HepG2 (cell line): ENCODE measurements around the gene CD7. TPM values are rescaled to one million over a fixed set of nuclear protein-coding genes. Genes with fewer than 3 reads are reported as not detected.

Experiments used
- ARHGAP35 ChIP-seq: sonication (generic); formaldehyde crosslinking; IDR thresholded peaks from 2 replicates; pipeline ENCODE4 v1.9.0; 2022; ENCODE audit warnings: mild to moderate bottlenecking, inconsistent platforms, moderate library complexity, missing genetic modification reagents, borderline replicate concordance
- EEA1 ChIP-seq: sonication (generic); formaldehyde crosslinking; IDR thresholded peaks from 2 replicates; pipeline ENCODE4 v1.5.1; 2020; ENCODE audit warnings: mild to moderate bottlenecking, missing genetic modification reagents, borderline replicate concordance
- HDAC1 ChIP-seq: sonication (generic); formaldehyde crosslinking; IDR thresholded peaks from 2 replicates; pipeline ENCODE4 v1.5.1; 2020; ENCODE audit warnings: mild to moderate bottlenecking, missing genetic modification reagents
- MEF2D ChIP-seq: sonication (generic); formaldehyde crosslinking; IDR thresholded peaks from 2 replicates; pipeline ENCODE4 v1.5.1; 2020; ENCODE audit warnings: mild to moderate bottlenecking, missing genetic modification reagents
- SAFB2 ChIP-seq: sonication (generic); formaldehyde crosslinking; IDR thresholded peaks from 2 replicates; pipeline ENCODE4 v1.5.1; 2020; ENCODE audit warnings: missing genetic modification reagents, low read depth, mild to moderate bottlenecking, borderline replicate concordance
- SRY ChIP-seq: sonication (generic); formaldehyde crosslinking; IDR thresholded peaks from 2 replicates; pipeline ENCODE4 v1.8.0; 2022; ENCODE audit warnings: mild to moderate bottlenecking, missing genetic modification reagents
- ZNF567 ChIP-seq: sonication (generic); formaldehyde crosslinking; IDR thresholded peaks from 2 replicates; pipeline ENCODE4 v1.8.1; 2023; ENCODE audit warnings: mild to moderate bottlenecking, missing genetic modification reagents, borderline replicate concordance
- ZNF790 ChIP-seq: sonication (generic); formaldehyde crosslinking; IDR thresholded peaks from 2 replicates; pipeline ENCODE4 v1.8.0; 2022; ENCODE audit warnings: missing genetic modification reagents, mild to moderate bottlenecking, borderline replicate concordance
- ZSCAN20 ChIP-seq: sonication (generic); formaldehyde crosslinking; IDR thresholded peaks from 2 replicates; pipeline ENCODE4 v1.4.0; 2020; ENCODE audit warnings: missing genetic modification reagents, mild to moderate bottlenecking, borderline replicate concordance
- polyA plus RNA-seq, 8 experiments: library from polyadenylated mRNA; depleted of rRNA in 3 of 8; stranded (reverse) in 7 of 8; unstranded in 1 of 8; fragments of >200 nt; fragmentation: Illumina TruSeq in 4 of 8; extraction: Trizol in 4 of 8; gene quantifications; 2 replicates each; pipeline versions ENCODE4 v1.2.1 to v1.2.3, GENCODE V29; 2011 to 2016; ENCODE audit warnings: low read depth in 4 of 8, missing spikeins in 1 of 8, mixed read lengths in 1 of 8; ENCODE audit not compliant: insufficient read depth in 1 of 8
- total RNA-seq, 5 experiments: library from RNA; depleted of rRNA; stranded (reverse); fragments of >200 nt; fragmentation: Illumina TruSeq; extraction: Trizol; gene quantifications; 2 replicates each; pipeline ENCODE4 v1.2.3, GENCODE V29; 2016; ENCODE audit warnings: low read depth in 1 of 5
- TF ChIP-seq, protein P1 (sequence below): sonication (generic); formaldehyde crosslinking; IDR thresholded peaks from 2 replicates; pipeline ENCODE4 v1.4.0; 2020; ENCODE audit warnings: missing genetic modification reagents
- TF ChIP-seq, protein P2 (sequence below): sonication (generic); formaldehyde crosslinking; IDR thresholded peaks from 2 replicates; pipeline ENCODE4 v1.8.1; 2023; ENCODE audit warnings: mild to moderate bottlenecking, missing genetic modification reagents
- TF ChIP-seq, protein P3 (sequence below): fragments of 450-650 bp; IDR thresholded peaks from 2 replicates; pipeline ENCODE4 v1.6.1; 2017; ENCODE audit warnings: mild to moderate bottlenecking
- TF ChIP-seq, protein P4 (sequence below): sonication (generic); formaldehyde crosslinking; IDR thresholded peaks from 2 replicates; pipeline ENCODE4 v1.8.0; 2022; ENCODE audit warnings: missing genetic modification reagents, mild to moderate bottlenecking, moderate library complexity, borderline replicate concordance
- TF ChIP-seq, protein P5 (sequence below): sonication (generic); formaldehyde crosslinking; conservative IDR thresholded peaks from 2 replicates; pipeline ENCODE4 v1.4.0; 2020; ENCODE audit warnings: missing genetic modification reagents
- TF ChIP-seq, protein P6 (sequence below): sonication (generic); formaldehyde crosslinking; IDR thresholded peaks from 2 replicates; pipeline ENCODE4 v1.5.0; 2020; ENCODE audit warnings: mild to moderate bottlenecking, missing genetic modification reagents

CD7 gene
- total and polyA plus RNA-seq, 2 of the 13 experiments (the other 11 are each of a cell fraction or from before 2014, with no cell fraction given): 67.6 to 76.4 TPM

DNA sequence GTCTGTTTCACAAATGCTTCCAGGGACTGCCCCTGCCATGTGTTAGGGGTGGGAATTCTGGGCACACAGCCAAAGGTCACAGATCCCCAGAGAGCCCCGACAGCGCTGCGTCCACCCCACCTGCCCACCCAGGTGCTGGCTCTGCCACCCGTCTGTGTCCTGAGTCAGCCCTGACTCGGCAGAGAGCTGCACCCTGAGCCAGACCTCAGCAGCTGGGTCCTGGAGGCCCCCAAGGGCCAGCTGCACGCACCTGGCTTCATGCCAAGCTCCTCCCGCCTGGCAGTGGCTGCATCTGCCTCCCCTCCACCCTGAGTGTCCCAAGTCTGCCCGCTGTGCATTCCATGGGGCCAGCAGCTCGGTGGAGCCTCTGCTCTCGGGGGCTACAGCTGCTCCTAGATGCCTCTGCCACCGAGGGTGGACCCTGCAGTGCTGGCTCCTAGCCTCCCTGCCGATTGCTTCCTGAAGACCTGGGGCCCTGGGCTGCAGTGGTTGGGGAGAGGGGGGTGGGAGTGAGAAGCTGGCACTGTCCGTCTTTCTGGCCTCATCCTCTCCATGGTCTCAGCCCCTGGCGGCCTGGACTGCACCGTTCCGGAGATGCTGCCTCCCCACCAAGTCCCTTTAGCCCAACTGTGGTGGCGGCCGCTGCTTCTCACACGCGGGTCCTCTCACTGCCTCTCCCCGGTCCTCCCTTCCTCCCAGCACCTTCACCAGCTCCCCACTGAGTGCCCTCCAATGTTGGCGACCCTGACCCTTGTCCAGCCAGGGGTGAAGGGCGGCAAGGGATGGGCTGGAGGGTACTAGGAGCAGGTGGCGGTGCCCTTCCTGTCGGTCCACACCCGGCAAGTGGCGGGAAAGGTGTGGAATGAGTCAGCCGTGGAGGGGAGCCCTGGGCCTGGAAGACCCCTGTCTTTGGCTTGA, 13.2 kb upstream of the CD7 start (continued):
- TF ChIP-seq, protein P1, sequence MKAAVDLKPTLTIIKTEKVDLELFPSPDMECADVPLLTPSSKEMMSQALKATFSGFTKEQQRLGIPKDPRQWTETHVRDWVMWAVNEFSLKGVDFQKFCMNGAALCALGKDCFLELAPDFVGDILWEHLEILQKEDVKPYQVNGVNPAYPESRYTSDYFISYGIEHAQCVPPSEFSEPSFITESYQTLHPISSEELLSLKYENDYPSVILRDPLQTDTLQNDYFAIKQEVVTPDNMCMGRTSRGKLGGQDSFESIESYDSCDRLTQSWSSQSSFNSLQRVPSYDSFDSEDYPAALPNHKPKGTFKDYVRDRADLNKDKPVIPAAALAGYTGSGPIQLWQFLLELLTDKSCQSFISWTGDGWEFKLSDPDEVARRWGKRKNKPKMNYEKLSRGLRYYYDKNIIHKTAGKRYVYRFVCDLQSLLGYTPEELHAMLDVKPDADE (CRISPR knock-in tag): no peak
- TF ChIP-seq ZSCAN20 (CRISPR knock-in tag): no peak
- TF ChIP-seq, protein P2, sequence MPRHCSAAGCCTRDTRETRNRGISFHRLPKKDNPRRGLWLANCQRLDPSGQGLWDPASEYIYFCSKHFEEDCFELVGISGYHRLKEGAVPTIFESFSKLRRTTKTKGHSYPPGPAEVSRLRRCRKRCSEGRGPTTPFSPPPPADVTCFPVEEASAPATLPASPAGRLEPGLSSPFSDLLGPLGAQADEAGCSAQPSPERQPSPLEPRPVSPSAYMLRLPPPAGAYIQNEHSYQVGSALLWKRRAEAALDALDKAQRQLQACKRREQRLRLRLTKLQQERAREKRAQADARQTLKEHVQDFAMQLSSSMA (CRISPR knock-in tag): 0 out of 2 replicates have a peak, but pooled peaks have one; percentile 17
- TF ChIP-seq ARHGAP35 (CRISPR knock-in tag): peak; percentile 50; the same call in 1 of the 2 replicates
- no peak for TF ChIP-seq EEA1
- TF ChIP-seq, protein P3, sequence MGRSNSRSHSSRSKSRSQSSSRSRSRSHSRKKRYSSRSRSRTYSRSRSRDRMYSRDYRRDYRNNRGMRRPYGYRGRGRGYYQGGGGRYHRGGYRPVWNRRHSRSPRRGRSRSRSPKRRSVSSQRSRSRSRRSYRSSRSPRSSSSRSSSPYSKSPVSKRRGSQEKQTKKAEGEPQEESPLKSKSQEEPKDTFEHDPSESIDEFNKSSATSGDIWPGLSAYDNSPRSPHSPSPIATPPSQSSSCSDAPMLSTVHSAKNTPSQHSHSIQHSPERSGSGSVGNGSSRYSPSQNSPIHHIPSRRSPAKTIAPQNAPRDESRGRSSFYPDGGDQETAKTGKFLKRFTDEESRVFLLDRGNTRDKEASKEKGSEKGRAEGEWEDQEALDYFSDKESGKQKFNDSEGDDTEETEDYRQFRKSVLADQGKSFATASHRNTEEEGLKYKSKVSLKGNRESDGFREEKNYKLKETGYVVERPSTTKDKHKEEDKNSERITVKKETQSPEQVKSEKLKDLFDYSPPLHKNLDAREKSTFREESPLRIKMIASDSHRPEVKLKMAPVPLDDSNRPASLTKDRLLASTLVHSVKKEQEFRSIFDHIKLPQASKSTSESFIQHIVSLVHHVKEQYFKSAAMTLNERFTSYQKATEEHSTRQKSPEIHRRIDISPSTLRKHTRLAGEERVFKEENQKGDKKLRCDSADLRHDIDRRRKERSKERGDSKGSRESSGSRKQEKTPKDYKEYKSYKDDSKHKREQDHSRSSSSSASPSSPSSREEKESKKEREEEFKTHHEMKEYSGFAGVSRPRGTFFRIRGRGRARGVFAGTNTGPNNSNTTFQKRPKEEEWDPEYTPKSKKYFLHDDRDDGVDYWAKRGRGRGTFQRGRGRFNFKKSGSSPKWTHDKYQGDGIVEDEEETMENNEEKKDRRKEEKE: no peak
- TF ChIP-seq MEF2D (CRISPR knock-in tag): peak; percentile 95
- TF ChIP-seq, protein P4, sequence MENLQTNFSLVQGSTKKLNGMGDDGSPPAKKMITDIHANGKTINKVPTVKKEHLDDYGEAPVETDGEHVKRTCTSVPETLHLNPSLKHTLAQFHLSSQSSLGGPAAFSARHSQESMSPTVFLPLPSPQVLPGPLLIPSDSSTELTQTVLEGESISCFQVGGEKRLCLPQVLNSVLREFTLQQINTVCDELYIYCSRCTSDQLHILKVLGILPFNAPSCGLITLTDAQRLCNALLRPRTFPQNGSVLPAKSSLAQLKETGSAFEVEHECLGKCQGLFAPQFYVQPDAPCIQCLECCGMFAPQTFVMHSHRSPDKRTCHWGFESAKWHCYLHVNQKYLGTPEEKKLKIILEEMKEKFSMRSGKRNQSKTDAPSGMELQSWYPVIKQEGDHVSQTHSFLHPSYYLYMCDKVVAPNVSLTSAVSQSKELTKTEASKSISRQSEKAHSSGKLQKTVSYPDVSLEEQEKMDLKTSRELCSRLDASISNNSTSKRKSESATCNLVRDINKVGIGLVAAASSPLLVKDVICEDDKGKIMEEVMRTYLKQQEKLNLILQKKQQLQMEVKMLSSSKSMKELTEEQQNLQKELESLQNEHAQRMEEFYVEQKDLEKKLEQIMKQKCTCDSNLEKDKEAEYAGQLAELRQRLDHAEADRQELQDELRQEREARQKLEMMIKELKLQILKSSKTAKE: peak; percentile 70
- peak; percentile 88; the same call in 1 of the 2 replicates for TF ChIP-seq HDAC1 (CRISPR knock-in tag)
- TF ChIP-seq ZNF790 (CRISPR knock-in tag): no peak
- no peak; the same call in 1 of the 2 replicates for TF ChIP-seq ZNF567
- TF ChIP-seq SAFB2 (CRISPR knock-in tag): no peak
- TF ChIP-seq, protein P5, sequence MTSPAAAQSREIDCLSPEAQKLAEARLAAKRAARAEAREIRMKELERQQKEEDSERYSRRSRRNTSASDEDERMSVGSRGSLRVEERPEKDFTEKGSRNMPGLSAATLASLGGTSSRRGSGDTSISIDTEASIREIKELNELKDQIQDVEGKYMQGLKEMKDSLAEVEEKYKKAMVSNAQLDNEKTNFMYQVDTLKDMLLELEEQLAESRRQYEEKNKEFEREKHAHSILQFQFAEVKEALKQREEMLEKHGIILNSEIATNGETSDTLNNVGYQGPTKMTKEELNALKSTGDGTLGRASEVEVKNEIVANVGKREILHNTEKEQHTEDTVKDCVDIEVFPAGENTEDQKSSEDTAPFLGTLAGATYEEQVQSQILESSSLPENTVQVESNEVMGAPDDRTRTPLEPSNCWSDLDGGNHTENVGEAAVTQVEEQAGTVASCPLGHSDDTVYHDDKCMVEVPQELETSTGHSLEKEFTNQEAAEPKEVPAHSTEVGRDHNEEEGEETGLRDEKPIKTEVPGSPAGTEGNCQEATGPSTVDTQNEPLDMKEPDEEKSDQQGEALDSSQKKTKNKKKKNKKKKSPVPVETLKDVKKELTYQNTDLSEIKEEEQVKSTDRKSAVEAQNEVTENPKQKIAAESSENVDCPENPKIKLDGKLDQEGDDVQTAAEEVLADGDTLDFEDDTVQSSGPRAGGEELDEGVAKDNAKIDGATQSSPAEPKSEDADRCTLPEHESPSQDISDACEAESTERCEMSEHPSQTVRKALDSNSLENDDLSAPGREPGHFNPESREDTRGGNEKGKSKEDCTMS: no peak
- TF ChIP-seq, protein P6, sequence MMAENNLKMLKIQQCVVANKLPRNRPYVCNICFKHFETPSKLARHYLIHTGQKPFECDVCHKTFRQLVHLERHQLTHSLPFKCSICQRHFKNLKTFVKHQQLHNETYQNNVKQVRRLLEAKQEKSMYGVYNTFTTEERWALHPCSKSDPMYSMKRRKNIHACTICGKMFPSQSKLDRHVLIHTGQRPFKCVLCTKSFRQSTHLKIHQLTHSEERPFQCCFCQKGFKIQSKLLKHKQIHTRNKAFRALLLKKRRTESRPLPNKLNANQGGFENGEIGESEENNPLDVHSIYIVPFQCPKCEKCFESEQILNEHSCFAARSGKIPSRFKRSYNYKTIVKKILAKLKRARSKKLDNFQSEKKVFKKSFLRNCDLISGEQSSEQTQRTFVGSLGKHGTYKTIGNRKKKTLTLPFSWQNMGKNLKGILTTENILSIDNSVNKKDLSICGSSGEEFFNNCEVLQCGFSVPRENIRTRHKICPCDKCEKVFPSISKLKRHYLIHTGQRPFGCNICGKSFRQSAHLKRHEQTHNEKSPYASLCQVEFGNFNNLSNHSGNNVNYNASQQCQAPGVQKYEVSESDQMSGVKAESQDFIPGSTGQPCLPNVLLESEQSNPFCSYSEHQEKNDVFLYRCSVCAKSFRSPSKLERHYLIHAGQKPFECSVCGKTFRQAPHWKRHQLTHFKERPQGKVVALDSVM: peak; percentile 65; the same call in 1 of the 2 replicates
- TF ChIP-seq SRY (CRISPR knock-in tag): no peak
